Gastroesophageal sphincter (tissue), 4 donors: ENCODE data around the gene STAT2. TPM values are rescaled to one million over a fixed set of nuclear protein-coding genes. Genes with fewer than 3 reads are reported as not detected.
A peak's percentile ranks its signal among the peaks of the same experiment; 100 is the strongest.
"Not testable (repeated sequence)": the region's sequence is repeated elsewhere in the genome, so short reads cannot be mapped to it uniquely, and the experiment has no call there.

Experiments
- ATAC-seq: fragments of 150-250 bp; one replicate; pipeline ENCODE4 v1.9.1; 2016; ENCODE audit warnings: mild to moderate bottlenecking, moderate library complexity
- H3K27ac ChIP-seq, 4 donors: fragments of 200-600 bp; sonication (generic) in 3 of 4; 1 replicate in 3 of 4; 2 replicates in 1 of 4; pipeline ENCODE4 v1.5.1; 2016 to 2019
- H3K27me3 ChIP-seq: fragments of 200-600 bp; sonication (generic); one replicate; pipeline ENCODE4 v1.5.1; 2019
- H3K36me3 ChIP-seq, 2 donors: fragments of 200-600 bp; sonication (generic); one replicate each; pipeline ENCODE4 v1.5.1; 2019; ENCODE audit warnings: control low read depth in 1 of 2
- H3K4me1 ChIP-seq, 3 donors: fragments of 200-600 bp; sonication (generic); 1 replicate in 2 of 3; 2 replicates in 1 of 3; pipeline ENCODE4 v1.5.1; 2016 to 2019; ENCODE audit warnings: control low read depth in 2 of 3
- H3K4me3 ChIP-seq, 2 donors: fragments of 200-600 bp; sonication (generic); one replicate each; pipeline ENCODE4 v1.5.1; 2019; ENCODE audit warnings: mild to moderate bottlenecking in 1 of 2, moderate library complexity in 1 of 2
- H3K9me3 ChIP-seq, 3 donors: fragments of 200-600 bp; sonication (generic); one replicate each; pipeline ENCODE4 v1.5.1; 2017 to 2019; ENCODE audit warnings: control low read depth in 2 of 3
- CTCF ChIP-seq, 4 experiments: fragments of 200-600 bp in 2 of 4; fragments of 450-650 bp in 2 of 4; sonication (generic) in 1 of 4; IDR thresholded peaks; one replicate each; pipeline ENCODE4 v1.5.1; 2017 to 2019; ENCODE audit warnings: antibody characterized with exemption in 4 of 4, mild to moderate bottlenecking in 2 of 4, moderate library complexity in 2 of 4
- EP300 ChIP-seq: sonication (generic); formaldehyde crosslinking; IDR thresholded peaks from one replicate; pipeline ENCODE4 v1.6.1; 2017; ENCODE audit warnings: antibody characterized with exemption, mild to moderate bottlenecking
- POLR2A ChIP-seq, 2 donors: fragments of 450-650 bp; IDR thresholded peaks; one replicate each; pipeline ENCODE4 v1.6.1; 2017; ENCODE audit warnings: antibody characterized with exemption in 2 of 2, mild to moderate bottlenecking in 2 of 2, moderate library complexity in 1 of 2
- POLR2AphosphoS5 ChIP-seq: sonication (generic); formaldehyde crosslinking; IDR thresholded peaks from one replicate; pipeline ENCODE4 v1.6.1; 2017; ENCODE audit warnings: antibody characterized with exemption
- whole genome bisulfite sequencing, 2 donors: methylation state at CpG; one replicate each; pipeline ENCODE4 v1.1.5; 2018; ENCODE audit warnings: low coverage in 1 of 2; 5-methylcytosine and 5-hydroxymethylcytosine counted together
- total RNA-seq, 4 donors: library from RNA; depleted of rRNA; stranded (reverse); fragments of >200 nt; gene quantifications; one replicate each; pipeline ENCODE4 v1.1.0, GENCODE V29; 2016

STAT2 gene
- total RNA-seq, 4 donors from 2014 or later, result 55.4 to 94.6 (median 82.7) TPM

- no peak for ATAC-seq
- 0 to 17% methylated on average over 1 of the region's 1 CpG for whole genome bisulfite sequencing, 2 donors
- H3K27me3 ChIP-seq, result no peaks in the 10 kb centered on the region
- peak overlapping the region; percentile 6 to 92 (median 92) for H3K27ac ChIP-seq
- H3K9me3 ChIP-seq, result no peaks in the 10 kb centered on the region
- H3K36me3 ChIP-seq, result peaks cover 0 to 27% of the 10 kb centered on the region in 2 donors
- no peak for TF ChIP-seq POLR2A (IDR thresholded peaks at IDR 0.05)
- TF ChIP-seq CTCF (IDR thresholded peaks at IDR 0.05), result no peak
- TF ChIP-seq POLR2AphosphoS5, result no peak
- TF ChIP-seq EP300, result no peak
- peak overlapping the region; percentile 62 to 89 for H3K4me3 ChIP-seq
- peaks cover 7 to 31% (median 9%) of the 10 kb centered on the region in 3 donors for H3K4me1 ChIP-seq
These were observed 923 bp downstream of the STAT2 start for GRCh38 chr12:56358836-56359532.

- Histone ChIP-seq H3K27me3 (no peaks in the 10 kb centered on the region), H3K4me1 (no peaks in the 10 kb centered on the region), H3K9me3 (no peaks in the 10 kb centered on the region), H3K36me3 (peaks cover 0 to 100% of the 10 kb centered on the region in 2 donors), H3K4me3 (no peak overlapping the region), H3K27ac (no peak overlapping the region)
- no CpG with 5 or more reads among the region's 2 CpGs for WGBS, 2 donors
- ATAC-seq, result no peak
- TF ChIP-seq POLR2AphosphoS5, result no peak
These were observed 8.6 kb downstream of the STAT2 start for GRCh38 chr12:56351325-56351724.

GRCh38 chr12:56350662-56351061 is 9.2 kb downstream of the STAT2 start:
- WGBS, 2 donors, result 86 to 88% methylated on average over 1 of the region's 2 CpGs
- Histone ChIP-seq H3K36me3 (peaks cover 0 to 100% of the 10 kb centered on the region in 2 donors), H3K4me3 (no peak overlapping the region), H3K27me3 (no peaks in the 10 kb centered on the region), H3K27ac (no peak overlapping the region), H3K4me1 (no peaks in the 10 kb centered on the region), H3K9me3 (no peaks in the 10 kb centered on the region)
- no peak for ATAC-seq
- TF ChIP-seq POLR2AphosphoS5 (no peak), CTCF (IDR thresholded peaks at IDR 0.05) (no peak), EP300 (no peak), POLR2A (IDR thresholded peaks at IDR 0.05) (no peak)

GRCh38 chr12:56348776-56349175 is 11.1 kb downstream of the STAT2 start:
- TF ChIP-seq POLR2A (IDR thresholded peaks at IDR 0.05), result no peak
- no peak for TF ChIP-seq CTCF (IDR thresholded peaks at IDR 0.05)
- TF ChIP-seq EP300, result no peak
- no peak for TF ChIP-seq POLR2AphosphoS5
- 69 to 80% methylated on average over 1 to 2 of the region's 5 CpGs for WGBS, 2 donors
- no peak for ATAC-seq
- no peak overlapping the region for H3K27ac ChIP-seq
- no peaks in the 10 kb centered on the region for H3K9me3 ChIP-seq
- H3K4me1 ChIP-seq, result no peaks in the 10 kb centered on the region
- H3K27me3 ChIP-seq, result no peaks in the 10 kb centered on the region
- peaks cover 0 to 100% of the 10 kb centered on the region in 2 donors for H3K36me3 ChIP-seq
- H3K4me3 ChIP-seq, result no peak overlapping the region

GRCh38 chr12:56347255-56347654 is 12.7 kb downstream of the STAT2 start:
- H3K9me3 ChIP-seq, H3K4me1 ChIP-seq, H3K27me3 ChIP-seq, H3K27ac ChIP-seq, ATAC-seq, H3K4me3 ChIP-seq: not testable (repeated sequence)
- WGBS, 2 donors, result 97 to 100% methylated on average over 1 to 4 of the region's 9 CpGs
- peaks cover 0 to 100% of the 10 kb centered on the region in 2 donors for H3K36me3 ChIP-seq

GRCh38 chr12:56346675-56347074 is 13.2 kb downstream of the STAT2 start:
- Histone ChIP-seq H3K4me3 (no peak overlapping the region), H3K27me3 (no peaks in the 10 kb centered on the region), H3K27ac (no peak overlapping the region), H3K36me3 (peaks cover 0 to 98% of the 10 kb centered on the region in 2 donors), H3K4me1 (no peaks in the 10 kb centered on the region), H3K9me3 (no peaks in the 10 kb centered on the region)
- TF ChIP-seq POLR2AphosphoS5 (no peak), POLR2A (IDR thresholded peaks at IDR 0.05) (no peak), EP300 (no peak), CTCF (IDR thresholded peaks at IDR 0.05) (no peak)
- no peak for ATAC-seq
- 60% methylated on average over 4 of the region's 7 CpGs; no CpG with 5 or more reads in 1 of the 2 donors for WGBS, 2 donors

GRCh38 chr12:56342290-56342689 is 17.6 kb downstream of the STAT2 start:
- not testable (repeated sequence) for H3K27me3 ChIP-seq, H3K4me1 ChIP-seq, H3K27ac ChIP-seq, H3K4me3 ChIP-seq, ATAC-seq, H3K9me3 ChIP-seq
- H3K36me3 ChIP-seq, result peaks cover 0 to 60% of the 10 kb centered on the region in 2 donors
- WGBS, 2 donors, result 100% methylated on average over 2 of the region's 2 CpGs; no CpG with 5 or more reads in 1 of the 2 donors
